ENCODE results near the gene PUS7. TPM values are rescaled to one million over a fixed set of nuclear protein-coding genes. Genes with fewer than 3 reads are reported as not detected.

Gene PUS7
- total and polyA plus RNA-seq, 2 of the 8 experiments (the other 6 are each of a cell fraction or from before 2014, with no cell fraction given): 18.9 to 65.2 TPM

DNA sequence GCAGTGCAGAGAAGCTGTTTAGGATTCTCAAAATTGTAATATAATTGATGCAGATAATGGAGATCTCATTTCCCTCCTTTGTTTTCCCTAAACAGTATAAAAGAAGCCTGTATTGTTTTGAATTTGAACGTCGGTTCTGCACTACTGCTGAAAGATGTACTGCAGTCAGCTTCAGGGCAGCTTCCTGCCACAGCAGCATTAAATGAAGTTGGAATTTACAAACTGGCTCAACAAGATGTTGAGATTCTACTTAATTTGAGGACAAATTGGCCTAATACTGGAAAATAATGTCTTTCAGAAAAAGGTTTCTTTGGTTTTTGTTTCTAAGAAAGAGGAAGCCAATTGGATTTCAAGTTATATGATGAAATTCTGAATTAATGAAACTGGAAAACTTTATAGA is 45.0 kb upstream of the PUS7 start (continued):
- no peak for TF ChIP-seq TAF1 (IDR thresholded peaks at IDR 0.05; ENCODE audit: low read depth, low read length)
- TF ChIP-seq, protein P1, sequence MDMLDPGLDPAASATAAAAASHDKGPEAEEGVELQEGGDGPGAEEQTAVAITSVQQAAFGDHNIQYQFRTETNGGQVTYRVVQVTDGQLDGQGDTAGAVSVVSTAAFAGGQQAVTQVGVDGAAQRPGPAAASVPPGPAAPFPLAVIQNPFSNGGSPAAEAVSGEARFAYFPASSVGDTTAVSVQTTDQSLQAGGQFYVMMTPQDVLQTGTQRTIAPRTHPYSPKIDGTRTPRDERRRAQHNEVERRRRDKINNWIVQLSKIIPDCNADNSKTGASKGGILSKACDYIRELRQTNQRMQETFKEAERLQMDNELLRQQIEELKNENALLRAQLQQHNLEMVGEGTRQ (IDR thresholded peaks at IDR 0.05; ENCODE audit: low read length): no peak
- TF ChIP-seq, protein P2, sequence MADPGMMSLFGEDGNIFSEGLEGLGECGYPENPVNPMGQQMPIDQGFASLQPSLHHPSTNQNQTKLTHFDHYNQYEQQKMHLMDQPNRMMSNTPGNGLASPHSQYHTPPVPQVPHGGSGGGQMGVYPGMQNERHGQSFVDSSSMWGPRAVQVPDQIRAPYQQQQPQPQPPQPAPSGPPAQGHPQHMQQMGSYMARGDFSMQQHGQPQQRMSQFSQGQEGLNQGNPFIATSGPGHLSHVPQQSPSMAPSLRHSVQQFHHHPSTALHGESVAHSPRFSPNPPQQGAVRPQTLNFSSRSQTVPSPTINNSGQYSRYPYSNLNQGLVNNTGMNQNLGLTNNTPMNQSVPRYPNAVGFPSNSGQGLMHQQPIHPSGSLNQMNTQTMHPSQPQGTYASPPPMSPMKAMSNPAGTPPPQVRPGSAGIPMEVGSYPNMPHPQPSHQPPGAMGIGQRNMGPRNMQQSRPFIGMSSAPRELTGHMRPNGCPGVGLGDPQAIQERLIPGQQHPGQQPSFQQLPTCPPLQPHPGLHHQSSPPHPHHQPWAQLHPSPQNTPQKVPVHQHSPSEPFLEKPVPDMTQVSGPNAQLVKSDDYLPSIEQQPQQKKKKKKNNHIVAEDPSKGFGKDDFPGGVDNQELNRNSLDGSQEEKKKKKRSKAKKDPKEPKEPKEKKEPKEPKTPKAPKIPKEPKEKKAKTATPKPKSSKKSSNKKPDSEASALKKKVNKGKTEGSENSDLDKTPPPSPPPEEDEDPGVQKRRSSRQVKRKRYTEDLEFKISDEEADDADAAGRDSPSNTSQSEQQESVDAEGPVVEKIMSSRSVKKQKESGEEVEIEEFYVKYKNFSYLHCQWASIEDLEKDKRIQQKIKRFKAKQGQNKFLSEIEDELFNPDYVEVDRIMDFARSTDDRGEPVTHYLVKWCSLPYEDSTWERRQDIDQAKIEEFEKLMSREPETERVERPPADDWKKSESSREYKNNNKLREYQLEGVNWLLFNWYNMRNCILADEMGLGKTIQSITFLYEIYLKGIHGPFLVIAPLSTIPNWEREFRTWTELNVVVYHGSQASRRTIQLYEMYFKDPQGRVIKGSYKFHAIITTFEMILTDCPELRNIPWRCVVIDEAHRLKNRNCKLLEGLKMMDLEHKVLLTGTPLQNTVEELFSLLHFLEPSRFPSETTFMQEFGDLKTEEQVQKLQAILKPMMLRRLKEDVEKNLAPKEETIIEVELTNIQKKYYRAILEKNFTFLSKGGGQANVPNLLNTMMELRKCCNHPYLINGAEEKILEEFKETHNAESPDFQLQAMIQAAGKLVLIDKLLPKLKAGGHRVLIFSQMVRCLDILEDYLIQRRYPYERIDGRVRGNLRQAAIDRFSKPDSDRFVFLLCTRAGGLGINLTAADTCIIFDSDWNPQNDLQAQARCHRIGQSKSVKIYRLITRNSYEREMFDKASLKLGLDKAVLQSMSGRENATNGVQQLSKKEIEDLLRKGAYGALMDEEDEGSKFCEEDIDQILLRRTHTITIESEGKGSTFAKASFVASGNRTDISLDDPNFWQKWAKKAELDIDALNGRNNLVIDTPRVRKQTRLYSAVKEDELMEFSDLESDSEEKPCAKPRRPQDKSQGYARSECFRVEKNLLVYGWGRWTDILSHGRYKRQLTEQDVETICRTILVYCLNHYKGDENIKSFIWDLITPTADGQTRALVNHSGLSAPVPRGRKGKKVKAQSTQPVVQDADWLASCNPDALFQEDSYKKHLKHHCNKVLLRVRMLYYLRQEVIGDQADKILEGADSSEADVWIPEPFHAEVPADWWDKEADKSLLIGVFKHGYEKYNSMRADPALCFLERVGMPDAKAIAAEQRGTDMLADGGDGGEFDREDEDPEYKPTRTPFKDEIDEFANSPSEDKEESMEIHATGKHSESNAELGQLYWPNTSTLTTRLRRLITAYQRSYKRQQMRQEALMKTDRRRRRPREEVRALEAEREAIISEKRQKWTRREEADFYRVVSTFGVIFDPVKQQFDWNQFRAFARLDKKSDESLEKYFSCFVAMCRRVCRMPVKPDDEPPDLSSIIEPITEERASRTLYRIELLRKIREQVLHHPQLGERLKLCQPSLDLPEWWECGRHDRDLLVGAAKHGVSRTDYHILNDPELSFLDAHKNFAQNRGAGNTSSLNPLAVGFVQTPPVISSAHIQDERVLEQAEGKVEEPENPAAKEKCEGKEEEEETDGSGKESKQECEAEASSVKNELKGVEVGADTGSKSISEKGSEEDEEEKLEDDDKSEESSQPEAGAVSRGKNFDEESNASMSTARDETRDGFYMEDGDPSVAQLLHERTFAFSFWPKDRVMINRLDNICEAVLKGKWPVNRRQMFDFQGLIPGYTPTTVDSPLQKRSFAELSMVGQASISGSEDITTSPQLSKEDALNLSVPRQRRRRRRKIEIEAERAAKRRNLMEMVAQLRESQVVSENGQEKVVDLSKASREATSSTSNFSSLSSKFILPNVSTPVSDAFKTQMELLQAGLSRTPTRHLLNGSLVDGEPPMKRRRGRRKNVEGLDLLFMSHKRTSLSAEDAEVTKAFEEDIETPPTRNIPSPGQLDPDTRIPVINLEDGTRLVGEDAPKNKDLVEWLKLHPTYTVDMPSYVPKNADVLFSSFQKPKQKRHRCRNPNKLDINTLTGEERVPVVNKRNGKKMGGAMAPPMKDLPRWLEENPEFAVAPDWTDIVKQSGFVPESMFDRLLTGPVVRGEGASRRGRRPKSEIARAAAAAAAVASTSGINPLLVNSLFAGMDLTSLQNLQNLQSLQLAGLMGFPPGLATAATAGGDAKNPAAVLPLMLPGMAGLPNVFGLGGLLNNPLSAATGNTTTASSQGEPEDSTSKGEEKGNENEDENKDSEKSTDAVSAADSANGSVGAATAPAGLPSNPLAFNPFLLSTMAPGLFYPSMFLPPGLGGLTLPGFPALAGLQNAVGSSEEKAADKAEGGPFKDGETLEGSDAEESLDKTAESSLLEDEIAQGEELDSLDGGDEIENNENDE (IDR thresholded peaks at IDR 0.05; ENCODE audit: insufficient replicate concordance, low read length): no peak
- TF ChIP-seq MAFK (IDR thresholded peaks at IDR 0.05; ENCODE audit: low read depth, low read length): no peak
- no peak for TF ChIP-seq E2F6 (IDR thresholded peaks at IDR 0.05)
